K562 (cell line): ENCODE measurements around the gene FPR1. TPM values are rescaled to one million over a fixed set of nuclear protein-coding genes. Genes with fewer than 3 reads are reported as not detected.

ENCODE experiments used
- ATAC-seq: fragments of 200-7000 bp; cut with Tn5 transposase; 3 replicates; pipeline ENCODE4 v1.9.1; 2020; ENCODE audit warnings: moderate library complexity
- BruUV-seq: library from RNA; stranded (reverse); fragments of 400-500 nt; replicated peaks from 2 replicates; lab custom pipeline; 2021; lab: Mats Ljungman, UMichigan
- CTCF ChIA-PET: fragments of 300-600 bp; formaldehyde crosslinking; extraction: SDS; loops from one replicate; lab custom pipeline; 2021; ENCODE audit warnings: low intra/inter-chr PET ratio; lab: Yijun Ruan, JAX
- POLR2A ChIA-PET: fragments of 300-600, 350-650 bp; sonication (Branson Sonifier 250); formaldehyde crosslinking; extraction: SDS; loops from one replicate; lab custom pipeline; 2021; ENCODE audit warnings: antibody characterized with exemption, inconsistent platforms; lab: Yijun Ruan, JAX
- DNase-seq, 4 experiments: peaks; one replicate each; pipeline versions ENCODE4 v3.0.0 to v3.0.0-alpha.2; 2011 to 2018; ENCODE audit warnings: low spot score in 3 of 4, mixed read lengths in 3 of 4; ENCODE audit errors: extremely low read depth in 1 of 4
- FAIRE-seq: peaks from 2 replicates; lab custom pipeline; 2011; peaks lifted over from hg19 to GRCh38; lab: Jason Lieb, UNC
- H2AFZ ChIP-seq: 2 replicates; pipeline ENCODE4 v1.6.0; 2011; ENCODE audit warnings: low read depth, low read length, control low read depth, inconsistent platforms
- H3K27ac ChIP-seq: fragments of 200-600 bp; 3 replicates; pipeline ENCODE4 v1.8.0; 2011; ENCODE audit warnings: low read depth, mild to moderate bottlenecking, control low read depth, inconsistent platforms, low read length, moderate library complexity, mixed read lengths; ENCODE audit errors: extremely low read depth
- H3K27me3 ChIP-seq, 2 experiments: fragments of 300-600 bp in 1 of 2; 2 replicates in 1 of 2; 3 replicates in 1 of 2; pipeline versions ENCODE4 v1.6.0 to v1.8.0; 2011; ENCODE audit warnings: inconsistent platforms in 2 of 2, low read length in 2 of 2, mild to moderate bottlenecking in 1 of 2, mixed read lengths in 1 of 2, moderate library complexity in 1 of 2; ENCODE audit not compliant: control insufficient read depth in 2 of 2, insufficient read depth in 2 of 2
- H3K36me3 ChIP-seq: fragments of 300-600 bp; 3 replicates; pipeline ENCODE4 v1.8.0; 2011; ENCODE audit warnings: mild to moderate bottlenecking, low read length, inconsistent platforms; ENCODE audit not compliant: control insufficient read depth, insufficient read depth
- H3K4me1 ChIP-seq, 2 experiments: fragments of 200-600 bp in 1 of 2; replicated peaks in 1 of 2; 2 replicates in 1 of 2; 3 replicates in 1 of 2; pipeline versions ENCODE4 v1.5.1 to v1.8.0; 2011; ENCODE audit warnings: inconsistent platforms in 2 of 2, low read length in 2 of 2, mild to moderate bottlenecking in 1 of 2, mixed read lengths in 1 of 2, moderate library complexity in 1 of 2; ENCODE audit not compliant: control insufficient read depth in 2 of 2, insufficient read depth in 2 of 2
- H3K4me2 ChIP-seq: 2 replicates; pipeline ENCODE4 v1.6.1; 2011; ENCODE audit warnings: low read length, control low read depth, inconsistent platforms, mixed read lengths; ENCODE audit not compliant: insufficient read depth
- H3K4me3 ChIP-seq: fragments of 200-600 bp; sonication (generic), shearing (Covaris generic); 2 replicates; pipeline ENCODE4 v1.5.1; 2016; ENCODE audit warnings: control low read depth, inconsistent platforms
- H3K79me2 ChIP-seq: fragments of 200-600 bp; 3 replicates; pipeline ENCODE4 v1.8.0; 2011; ENCODE audit warnings: low read length, inconsistent platforms; ENCODE audit not compliant: control insufficient read depth, insufficient read depth
- H3K9ac ChIP-seq, 2 experiments: 2 replicates each; pipeline versions ENCODE4 v1.6.0 to v1.6.1; 2011; ENCODE audit warnings: low read depth in 2 of 2, low read length in 2 of 2, control low read depth in 1 of 2, inconsistent platforms in 1 of 2, mild to moderate bottlenecking in 1 of 2, mixed read lengths in 1 of 2; ENCODE audit not compliant: insufficient read depth in 1 of 2
- H3K9me1 ChIP-seq: one replicate; pipeline ENCODE4 v1.6.0; 2011; ENCODE audit warnings: inconsistent platforms, mild to moderate bottlenecking, low read length, moderate library complexity; ENCODE audit not compliant: control insufficient read depth, insufficient read depth
- H3K9me3 ChIP-seq: replicated peaks from 2 replicates; pipeline ENCODE4 v1.5.1; 2011; ENCODE audit warnings: low read depth, low read length, inconsistent platforms; ENCODE audit not compliant: control insufficient read depth, insufficient read depth
- H4K20me1 ChIP-seq: replicated peaks from 2 replicates; pipeline ENCODE4 v1.6.1; 2011; ENCODE audit warnings: low read length, inconsistent platforms, mixed read lengths; ENCODE audit not compliant: control insufficient read depth, insufficient read depth
- TCF7L2 ChIP-seq: fragments of 150-350 bp; IDR thresholded peaks from 2 replicates; pipeline ENCODE4 v1.6.1; 2016; ENCODE audit warnings: low read depth, mild to moderate bottlenecking, low read length, moderate library complexity
- ZNF445 ChIP-seq: fragments of 250-450 bp; sonication (Bioruptor Pico); IDR thresholded peaks from 2 replicates; pipeline ENCODE4 v1.4.0; 2020; ENCODE audit warnings: low read depth, mild to moderate bottlenecking, moderate library complexity
- ZNF589 ChIP-seq: fragments of 200-800 bp; sonication (Bioruptor generic); IDR thresholded peaks from 2 replicates; pipeline ENCODE4 v1.6.1; 2016; ENCODE audit warnings: low read depth, missing genetic modification characterization, missing compliant biosample characterization
- ZNF639 ChIP-seq, 2 experiments: fragments of 200-800 bp in 1 of 2; sonication (Bioruptor generic) in 1 of 2; sonication (generic) in 1 of 2; formaldehyde crosslinking in 1 of 2; IDR thresholded peaks in 1 of 2; conservative IDR thresholded peaks in 1 of 2; 2 replicates each; pipeline versions ENCODE4 v1.5.0 to v1.6.1; 2016 to 2020; ENCODE audit warnings: missing compliant biosample characterization in 1 of 2, missing genetic modification characterization in 1 of 2, missing genetic modification reagents in 1 of 2
- ZNF785 ChIP-seq: fragments of 250-450 bp; sonication (Bioruptor Pico); IDR thresholded peaks from 2 replicates; pipeline ENCODE4 v1.4.0; 2020; ENCODE audit warnings: mild to moderate bottlenecking
- WGBS: fragments of 100-300 bp; shearing (Covaris generic); methylation state at CpG from one replicate; pipeline ENCODE4 v1.1.6; 2016; ENCODE audit warnings: low coverage, mixed read lengths; ENCODE audit not compliant: insufficient coverage; ENCODE audit errors: missing lambda C conversion rate; 5-methylcytosine and 5-hydroxymethylcytosine counted together
- in situ Hi-C: fragments of 300-500 bp; cut with MboI; formaldehyde crosslinking; loops from 4 replicates; pipeline ENCODE4 v1.15.0; 2018; ENCODE audit warnings: inconsistent platforms, mixed read lengths
- intact Hi-C: fragments of 100-400 bp; cut with micrococcal nuclease; formaldehyde crosslinking; loops from 2 replicates; pipeline ENCODE4 v1.14.2; 2022
- polyA plus RNA-seq, 8 experiments: library from polyadenylated mRNA; depleted of rRNA in 4 of 8; stranded (reverse) in 5 of 8; unstranded in 3 of 8; fragments of >200 nt; fragmentation: Nextera tagmentation in 2 of 8; fragmentation: Illumina TruSeq in 1 of 8; extraction: Ambion mirVana in 2 of 8; extraction: Trizol in 1 of 8; gene quantifications; 2 replicates each; pipeline versions ENCODE4 v1.2.1 to v1.2.3, GENCODE V29; 2011 to 2014; ENCODE audit warnings: inconsistent platforms in 1 of 8, missing spikeins in 1 of 8
- total RNA-seq, 7 experiments: library from RNA; depleted of rRNA in 6 of 7; stranded (reverse); fragments of >200 nt in 6 of 7; fragmentation: Illumina TruSeq in 2 of 7; extraction: Trizol in 2 of 7; gene quantifications; 2 replicates each; pipeline versions ENCODE4 v1.2.1 to v1.2.3, GENCODE V29; 2011 to 2021; ENCODE audit warnings: low replicate concordance in 1 of 7

The FPR1 gene
- total and polyA plus RNA-seq, 9 of the 15 experiments (the other 6 are each of a cell fraction or from before 2014, with no cell fraction given): 0.06 to 0.25 (median 0.14) TPM; not detected in 4

DNA sequence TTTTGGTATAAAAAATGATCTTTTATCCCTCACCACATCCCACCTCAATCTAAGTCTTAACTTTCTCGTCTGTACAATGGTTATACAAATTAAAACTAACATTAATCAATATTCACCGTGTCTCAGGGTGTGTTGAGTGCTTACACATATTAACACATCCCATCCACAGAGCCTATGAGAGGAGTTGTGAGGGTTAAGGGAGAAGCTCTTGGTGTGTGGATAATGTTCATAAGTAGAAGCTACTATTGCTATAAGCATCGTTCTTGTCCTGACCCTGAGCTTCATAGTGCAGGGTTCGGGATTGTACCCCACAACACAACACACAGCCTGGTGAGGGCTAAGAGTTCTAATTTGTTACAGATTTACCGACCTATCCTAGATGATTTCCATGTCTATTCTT is 45.8 kb upstream of the FPR1 start:
- intact Hi-C loops: loop anchor here (5.0 kb wide), 1 partner anchor 95 kb away; no protein-coding TSS in a partner anchor
- Histone ChIP-seq H2AFZ (peak overlapping the region; percentile 66; the same call in 1 of the 2 replicates), H3K9me1 (no peaks in the 10 kb centered on the region), H3K9ac (peak overlapping the region in 1 of 2 experiments; percentile 58; a peak in 2 of 4 replicates), H3K27me3 (no peaks in the 10 kb centered on the region), H3K27ac (peak overlapping the region; percentile 71), H3K4me2 (peak overlapping the region; percentile 85), H4K20me1 (no peaks in the 10 kb centered on the region), H3K9me3 (peaks cover 4% of the 10 kb centered on the region), H3K36me3 (peaks cover 2% of the 10 kb centered on the region; the same call in 1 of the 3 replicates), H3K79me2 (peaks cover 27% of the 10 kb centered on the region), H3K4me1 (peaks cover 40 to 70% of the 10 kb centered on the region in 2 experiments), H3K4me3 (no peak overlapping the region)
- DNase-seq (no peak), ATAC-seq (no peak), FAIRE-seq (no peak)
- in situ Hi-C loops: no loop called here
- CTCF ChIA-PET: no interaction called here
- no peak for TF ChIP-seq TCF7L2
- TF ChIP-seq ZNF785: no peak
- TF ChIP-seq ZNF639 (CRISPR knock-in tag; conservative IDR thresholded peaks at IDR 0.05 in 1 of 2, IDR thresholded peaks at IDR 0.05 in 1 of 2): 0 out of 4 replicates have a peak, but pooled peaks of 1 of the 2 experiments have one; percentile 1
- no peak for TF ChIP-seq ZNF445
- 0 out of 2 replicates have a peak, but pooled peaks have one; percentile 53 for TF ChIP-seq ZNF589 (CRISPR knock-in tag)
- POLR2A ChIA-PET: interaction anchor here (0.6 to 1.8 kb wide), 2 partner anchors 19 to 1634 kb away, joined by 4 to 5 read pairs; partner anchors contain the start of gene ZNF761
- no TSS peak for BruUV-seq
- WGBS: 52% methylated on average over 4 of the region's 5 CpGs
